Brain pericyte (primary cell): ENCODE results near the gene ITGA11.

Source experiments
- DNase-seq: peaks from one replicate; pipeline ENCODE4 v3.0.0-alpha.2; 2012; ENCODE audit warnings: low read depth, low spot score

Gene ITGA11

GRCh38 chr15:68373028-68373427 lies 58.9 kb downstream of the ITGA11 start:
- DNase-seq = no peak

DNA sequence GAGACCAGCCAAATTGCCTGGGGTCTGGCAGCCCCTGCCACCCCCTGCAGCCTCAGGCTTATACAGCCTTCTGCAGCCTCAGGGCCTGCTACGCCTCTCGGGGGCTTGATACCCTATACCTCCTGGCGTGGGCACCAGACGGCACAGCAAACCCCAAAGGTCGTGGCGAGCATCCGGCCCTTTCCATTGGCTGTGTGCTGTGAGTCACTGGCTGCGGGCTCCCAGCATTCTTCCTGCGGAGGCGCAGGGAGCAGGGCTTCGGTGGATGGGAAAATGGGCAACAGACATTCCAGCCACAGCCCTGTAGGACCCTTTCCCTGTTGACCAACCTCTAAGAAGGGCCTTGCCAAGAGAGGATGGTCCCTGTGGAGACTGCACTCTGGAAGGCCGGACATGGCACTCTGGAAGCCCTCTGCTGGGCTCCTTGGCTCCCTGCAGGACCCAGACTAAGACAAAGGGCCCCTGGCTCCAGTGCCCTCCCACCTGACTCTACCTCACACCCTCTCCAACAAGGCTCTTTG lies 59.6 kb downstream of the ITGA11 start:
- no peak for DNase-seq

- no peak for DNase-seq
These were observed 60.1 kb downstream of the ITGA11 start for GRCh38 chr15:68371851-68372250.

GRCh38 chr15:68371160-68371559 lies 60.8 kb downstream of the ITGA11 start:
- DNase-seq = no peak

GRCh38 chr15:68370768-68371151 lies 61.2 kb downstream of the ITGA11 start:
- no peak for DNase-seq

DNA sequence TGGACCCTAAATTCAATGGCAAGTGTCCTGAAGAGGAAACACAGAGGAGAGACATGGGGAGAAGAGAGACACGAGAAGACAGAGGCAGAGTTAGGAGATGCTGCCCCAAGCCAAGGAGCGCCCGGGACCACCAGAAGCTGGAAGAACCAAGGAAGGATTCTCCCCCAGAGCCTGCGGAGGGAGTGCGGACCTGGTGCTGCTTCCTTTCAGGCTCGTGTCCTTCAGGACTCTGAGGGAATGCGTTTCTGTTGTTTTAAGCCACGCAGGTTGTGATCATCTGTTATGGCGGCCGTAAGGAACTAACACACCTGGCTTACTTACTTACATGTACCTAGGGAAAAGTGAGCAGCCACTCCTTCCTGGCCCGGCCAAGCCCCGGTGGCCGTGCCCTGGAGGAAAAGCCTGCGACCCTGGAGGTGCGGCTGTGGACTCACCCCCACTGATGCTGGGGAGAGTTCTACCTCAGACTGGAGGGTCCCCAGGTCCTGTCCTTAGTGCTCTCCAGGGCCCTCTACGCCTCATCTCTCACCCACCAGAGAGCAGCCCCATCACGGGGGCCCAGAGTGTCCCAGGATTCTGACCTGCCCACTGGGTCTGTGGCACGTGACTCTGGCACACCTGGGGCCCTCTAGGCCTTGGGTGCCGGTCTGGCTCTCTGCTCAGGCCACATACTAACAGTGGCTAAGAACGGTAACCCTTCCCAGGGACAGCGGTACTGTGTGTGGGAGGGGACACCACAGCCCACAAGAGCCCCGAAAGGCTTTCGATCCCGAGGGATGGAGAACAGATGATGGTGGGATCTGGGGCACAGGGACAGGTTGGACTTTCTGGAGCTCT lies 61.8 kb downstream of the ITGA11 start:
- DNase-seq = no peak

- no peak for DNase-seq
These were observed 63.1 kb downstream of the ITGA11 start for GRCh38 chr15:68368731-68369435.

- DNase-seq = no peak
These were observed 64.0 kb downstream of the ITGA11 start for GRCh38 chr15:68367992-68368391.

- DNase-seq = no peak
These were observed 64.7 kb downstream of the ITGA11 start for GRCh38 chr15:68367226-68367625.

DNA sequence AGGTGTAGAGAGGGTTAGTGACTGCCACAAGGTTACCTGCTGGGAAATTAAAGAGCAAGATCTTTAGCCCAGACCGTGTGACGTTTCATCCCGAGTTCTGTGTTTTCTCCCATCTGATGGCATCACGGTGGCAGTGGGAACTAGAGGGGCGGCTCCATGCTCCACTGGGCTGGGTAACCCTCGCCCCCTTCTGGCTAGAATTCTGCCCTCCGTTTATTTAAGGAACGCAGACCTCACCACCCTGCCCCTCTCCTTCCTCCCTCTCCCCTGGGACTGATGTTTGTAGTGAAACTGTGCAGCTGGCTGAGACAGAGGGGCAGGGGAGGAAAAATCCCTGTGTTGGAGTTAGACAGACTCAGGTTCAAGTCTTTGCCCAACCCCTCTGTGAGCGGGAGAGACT lies 65.6 kb downstream of the ITGA11 start:
- no peak for DNase-seq

GRCh38 chr15:68365770-68366169 lies 66.2 kb downstream of the ITGA11 start:
- no peak for DNase-seq

GRCh38 chr15:68365140-68365745 lies 66.7 kb downstream of the ITGA11 start:
- no peak for DNase-seq

DNA sequence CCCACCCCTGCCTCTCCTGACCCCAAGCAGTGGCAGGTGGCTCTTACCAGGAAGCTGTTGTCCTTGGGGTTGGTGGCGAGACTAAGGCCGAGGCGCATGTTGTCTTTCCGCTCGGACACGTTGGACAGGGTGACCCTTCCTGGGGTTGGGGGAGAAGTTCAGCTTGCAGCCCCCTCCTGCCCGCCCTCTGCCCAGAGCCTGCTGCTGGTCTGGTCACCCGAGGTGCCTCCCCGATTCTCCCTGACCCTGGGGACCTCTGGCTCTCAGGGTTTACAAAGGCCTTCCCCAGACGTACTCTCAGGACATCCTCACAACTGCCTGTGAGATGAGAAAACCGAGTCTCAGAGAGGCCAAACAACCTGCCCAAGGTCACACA lies 67.3 kb downstream of the ITGA11 start:
- no peak for DNase-seq

GRCh38 chr15:68364028-68364659 lies 67.8 kb downstream of the ITGA11 start:
- DNase-seq = no peak

- DNase-seq = no peak
These were observed 68.6 kb downstream of the ITGA11 start for GRCh38 chr15:68363353-68363752.

GRCh38 chr15:68362537-68363126 lies 69.3 kb downstream of the ITGA11 start:
- DNase-seq = no peak

GRCh38 chr15:68360721-68361120 lies 71.2 kb downstream of the ITGA11 start:
- no peak for DNase-seq

DNA sequence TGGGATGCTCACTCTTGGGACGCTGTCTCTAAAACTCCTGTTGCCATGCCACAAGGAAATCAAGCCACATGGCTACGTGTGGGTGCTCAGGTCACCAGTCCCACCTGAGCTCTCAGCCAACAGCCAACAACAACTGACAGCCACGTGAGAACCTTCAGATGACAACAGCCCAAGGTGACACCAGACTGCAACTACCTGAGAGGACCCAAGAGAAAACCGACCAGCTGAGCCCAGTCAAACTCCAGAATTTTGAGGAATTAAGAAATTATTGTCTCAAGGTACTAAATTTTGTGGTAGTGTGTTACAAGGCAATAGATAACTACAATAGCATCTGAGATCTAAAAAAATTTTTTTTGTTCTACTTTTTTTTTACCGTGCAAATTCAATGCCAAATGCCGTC lies 75.2 kb downstream of the ITGA11 start:
- DNase-seq = no peak

DNA sequence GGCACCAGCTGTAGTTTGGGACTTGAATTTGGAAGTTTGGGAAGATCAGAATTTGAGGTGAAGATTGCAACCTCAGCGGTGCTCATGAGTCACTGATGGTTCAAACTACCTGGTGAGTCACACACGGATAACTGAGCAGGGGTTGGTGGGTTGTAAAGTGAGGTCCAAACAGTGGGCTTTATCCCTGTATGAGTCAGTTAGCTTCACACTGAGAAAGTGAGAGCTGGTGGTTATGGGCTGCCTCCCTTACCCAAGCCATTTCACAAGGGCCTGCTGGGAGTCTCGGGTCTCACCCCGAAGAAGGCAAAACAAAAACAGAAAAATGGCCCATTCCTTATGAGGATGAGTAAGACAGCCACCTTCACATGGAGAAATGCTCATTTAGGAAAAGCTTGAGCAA lies 77.0 kb downstream of the ITGA11 start:
- peak; percentile 80 for DNase-seq

DNA sequence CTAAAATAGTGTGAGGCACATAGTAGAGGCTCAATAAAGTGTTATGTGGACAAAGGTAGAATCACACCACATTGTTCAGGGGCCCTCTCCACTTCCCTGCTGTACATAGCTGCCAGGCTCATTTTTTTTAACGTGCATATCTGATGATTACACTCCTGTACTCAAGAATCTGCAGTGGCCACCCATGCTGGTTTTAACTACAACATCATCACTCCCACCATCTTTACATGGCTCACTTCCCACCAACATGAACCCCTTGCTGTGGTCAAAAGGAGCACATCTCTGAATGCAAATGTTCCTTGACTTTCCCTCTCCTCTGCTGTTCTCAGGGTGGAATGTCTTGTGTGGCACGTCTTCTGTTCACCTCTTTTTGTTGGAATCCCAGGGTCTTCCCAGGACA lies 77.7 kb downstream of the ITGA11 start:
- DNase-seq = no peak

DNA sequence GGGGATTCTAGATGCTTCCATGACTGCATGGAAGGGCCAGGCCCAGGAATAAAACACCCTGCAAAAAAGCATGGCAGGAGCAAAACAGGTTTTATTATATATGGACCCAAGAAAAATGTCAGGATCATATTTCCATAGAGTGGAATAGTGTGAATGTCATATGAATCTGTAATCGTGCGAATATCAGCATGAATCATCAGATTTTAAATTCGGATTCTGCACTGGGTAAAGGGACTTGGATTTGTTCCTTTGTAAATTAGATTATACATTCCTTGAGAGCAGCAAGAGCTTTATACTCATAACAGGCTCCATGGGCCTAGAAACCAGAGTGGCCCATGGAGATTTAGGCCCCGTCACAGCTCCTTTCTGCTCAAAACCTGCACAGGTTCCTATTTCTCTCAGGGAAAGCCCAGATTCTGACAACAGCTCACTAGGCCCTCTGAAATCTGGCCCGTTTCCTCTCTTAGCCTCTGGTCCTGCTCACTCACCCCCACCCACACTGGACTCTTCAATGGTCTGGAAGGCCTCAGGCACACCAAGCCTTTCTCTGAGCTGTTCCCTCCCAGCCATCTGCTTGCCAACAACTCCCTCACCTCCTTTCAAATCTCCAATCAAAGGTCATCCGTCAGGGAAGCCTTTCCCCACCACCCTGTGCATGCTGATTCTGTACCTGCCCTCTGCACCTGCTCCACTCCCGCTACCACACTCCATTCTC lies 78.4 kb downstream of the ITGA11 start:
- no peak for DNase-seq
